Measurements from ENCODE around the gene FBXO47.

DNA sequence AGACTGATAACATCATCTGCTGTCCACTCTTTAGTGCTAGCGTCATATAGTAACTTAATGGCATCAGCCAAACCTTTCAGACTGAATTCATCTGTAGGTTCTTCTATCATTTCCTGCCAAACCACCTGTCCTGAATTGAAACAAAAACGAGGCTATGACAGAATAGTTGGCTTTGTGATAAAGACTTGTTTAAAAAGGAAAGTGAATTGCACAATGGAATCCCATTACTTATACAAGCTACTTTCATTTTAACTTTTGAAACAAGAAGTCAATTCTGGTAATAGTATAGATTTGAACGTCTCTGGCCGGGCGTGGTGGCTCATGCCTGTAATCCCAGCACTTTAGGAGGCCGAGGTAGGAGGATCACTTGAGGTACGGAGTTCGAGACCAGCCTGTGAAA lies 23.6 kb downstream of the FBXO47 start:
- TF ChIP-seq GATA3 (IDR thresholded peaks at IDR 0.05; ENCODE audit: low read depth, low read length) (no peak), GATA2 (IDR thresholded peaks at IDR 0.05; ENCODE audit: low read depth, low read length) (no peak)
